Endothelial cell (in vitro differentiated cells): Measurements from ENCODE around the gene ULBP3. TPM values are rescaled to one million over a fixed set of nuclear protein-coding genes. Genes with fewer than 3 reads are reported as not detected.
"Not testable (repeated sequence)": the region's sequence is repeated elsewhere in the genome, so short reads cannot be mapped to it uniquely, and the experiment has no call there.

Experiments
- DNase-seq: peaks from one replicate; pipeline ENCODE4 v3.0.0; 2021; ENCODE audit warnings: low spot score
- H3K27ac Mint-ChIP-seq: one replicate; pipeline ENCODE4 v1.8.0; 2021; ENCODE audit warnings: mixed read lengths, inconsistent platforms; ENCODE audit not compliant: unreplicated experiment
- H3K27me3 Mint-ChIP-seq: one replicate; pipeline ENCODE4 v1.8.0; 2021; ENCODE audit warnings: mild to moderate bottlenecking, moderate library complexity, mixed read lengths, inconsistent platforms; ENCODE audit not compliant: unreplicated experiment
- H3K36me3 Mint-ChIP-seq: one replicate; pipeline ENCODE4 v1.8.0; 2021; ENCODE audit warnings: mild to moderate bottlenecking, low read depth, mixed read lengths, inconsistent platforms; ENCODE audit not compliant: unreplicated experiment
- H3K4me1 Mint-ChIP-seq: one replicate; pipeline ENCODE4 v1.8.0; 2021; ENCODE audit warnings: mild to moderate bottlenecking, mixed read lengths, inconsistent platforms; ENCODE audit not compliant: unreplicated experiment
- H3K4me3 Mint-ChIP-seq: one replicate; pipeline ENCODE4 v1.8.0; 2021; ENCODE audit warnings: mild to moderate bottlenecking, mixed read lengths, inconsistent platforms; ENCODE audit not compliant: unreplicated experiment
- H3K9me3 Mint-ChIP-seq: one replicate; pipeline ENCODE4 v1.8.0; 2021; ENCODE audit warnings: mixed read lengths, inconsistent platforms; ENCODE audit not compliant: unreplicated experiment
- total RNA-seq: library from RNA; stranded (reverse); fragmentation: NEBNext Ultra II Directional; extraction: Animal tissue kit (Norgen Biotek cat#: 25700); gene quantifications from one replicate; pipeline ENCODE4 v1.2.1, GENCODE V29; 2021; ENCODE audit not compliant: unreplicated experiment
- TF ChIP-seq, protein P1 (sequence below): fragments of 200-600 bp; sonication (generic); IDR thresholded peaks from one replicate; pipeline ENCODE4 v1.5.0; 2021; ENCODE audit warnings: antibody characterized with exemption; ENCODE audit not compliant: unreplicated experiment

Gene ULBP3
- total RNA-seq, 1 donor from 2014 or later = 16.0 TPM

DNA sequence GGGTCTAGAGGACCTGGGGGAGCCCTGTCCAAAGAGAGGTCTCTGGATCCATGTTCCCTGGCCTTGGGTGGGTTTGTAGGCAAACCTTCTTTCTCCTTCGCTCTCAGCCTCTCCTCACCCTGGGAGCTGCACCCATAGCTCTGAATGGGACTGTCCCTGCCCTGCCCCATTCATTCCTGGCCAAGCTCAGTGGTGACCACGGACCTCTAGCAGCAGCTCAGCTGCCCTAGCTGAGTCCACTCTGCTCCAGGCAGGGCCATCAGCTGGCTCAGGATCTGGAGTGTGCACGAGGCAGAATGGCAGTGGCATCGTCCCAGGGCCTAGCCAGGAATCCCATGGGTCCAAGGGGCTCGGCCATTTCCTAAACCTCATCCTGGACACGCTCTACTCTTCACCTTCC is 5.3 kb downstream of the ULBP3 start:
- TF ChIP-seq, protein P1, sequence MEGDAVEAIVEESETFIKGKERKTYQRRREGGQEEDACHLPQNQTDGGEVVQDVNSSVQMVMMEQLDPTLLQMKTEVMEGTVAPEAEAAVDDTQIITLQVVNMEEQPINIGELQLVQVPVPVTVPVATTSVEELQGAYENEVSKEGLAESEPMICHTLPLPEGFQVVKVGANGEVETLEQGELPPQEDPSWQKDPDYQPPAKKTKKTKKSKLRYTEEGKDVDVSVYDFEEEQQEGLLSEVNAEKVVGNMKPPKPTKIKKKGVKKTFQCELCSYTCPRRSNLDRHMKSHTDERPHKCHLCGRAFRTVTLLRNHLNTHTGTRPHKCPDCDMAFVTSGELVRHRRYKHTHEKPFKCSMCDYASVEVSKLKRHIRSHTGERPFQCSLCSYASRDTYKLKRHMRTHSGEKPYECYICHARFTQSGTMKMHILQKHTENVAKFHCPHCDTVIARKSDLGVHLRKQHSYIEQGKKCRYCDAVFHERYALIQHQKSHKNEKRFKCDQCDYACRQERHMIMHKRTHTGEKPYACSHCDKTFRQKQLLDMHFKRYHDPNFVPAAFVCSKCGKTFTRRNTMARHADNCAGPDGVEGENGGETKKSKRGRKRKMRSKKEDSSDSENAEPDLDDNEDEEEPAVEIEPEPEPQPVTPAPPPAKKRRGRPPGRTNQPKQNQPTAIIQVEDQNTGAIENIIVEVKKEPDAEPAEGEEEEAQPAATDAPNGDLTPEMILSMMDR = no peak
- no peak overlapping the region for H3K27ac Mint-ChIP-seq
- DNase-seq = no peak
- peaks cover 17% of the 10 kb centered on the region for H3K36me3 Mint-ChIP-seq
- H3K27me3 Mint-ChIP-seq = peaks cover 10% of the 10 kb centered on the region
- no peaks in the 10 kb centered on the region for H3K9me3 Mint-ChIP-seq
- H3K4me3 Mint-ChIP-seq = no peak overlapping the region
- H3K4me1 Mint-ChIP-seq = peaks cover 12% of the 10 kb centered on the region

DNA sequence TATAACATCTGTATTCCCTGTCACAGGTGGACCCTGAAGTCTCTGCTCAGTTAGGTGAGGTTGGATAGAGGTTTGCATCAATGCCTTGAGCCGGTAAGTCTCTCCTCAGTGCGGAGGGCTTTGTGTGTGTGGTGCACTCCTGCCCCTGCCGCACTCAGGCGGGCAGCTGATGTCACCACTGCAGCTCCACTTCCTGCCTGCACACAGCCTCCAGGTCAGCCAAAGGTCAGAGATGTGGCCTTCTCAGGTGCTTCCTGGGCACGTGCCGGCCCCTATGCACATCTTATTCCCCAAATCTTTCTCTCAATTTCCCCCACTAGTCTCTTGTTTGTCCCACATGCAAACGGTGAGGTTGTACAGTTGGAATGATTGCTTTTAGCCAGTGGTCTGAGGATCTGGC is 8.9 kb downstream of the ULBP3 start:
- H3K4me3 Mint-ChIP-seq, H3K9me3 Mint-ChIP-seq, DNase-seq, H3K36me3 Mint-ChIP-seq, H3K27ac Mint-ChIP-seq: not testable (repeated sequence)
- Mint-ChIP-seq H3K27me3 (peaks cover 15% of the 10 kb centered on the region), H3K4me1 (peaks cover 15% of the 10 kb centered on the region)

DNA sequence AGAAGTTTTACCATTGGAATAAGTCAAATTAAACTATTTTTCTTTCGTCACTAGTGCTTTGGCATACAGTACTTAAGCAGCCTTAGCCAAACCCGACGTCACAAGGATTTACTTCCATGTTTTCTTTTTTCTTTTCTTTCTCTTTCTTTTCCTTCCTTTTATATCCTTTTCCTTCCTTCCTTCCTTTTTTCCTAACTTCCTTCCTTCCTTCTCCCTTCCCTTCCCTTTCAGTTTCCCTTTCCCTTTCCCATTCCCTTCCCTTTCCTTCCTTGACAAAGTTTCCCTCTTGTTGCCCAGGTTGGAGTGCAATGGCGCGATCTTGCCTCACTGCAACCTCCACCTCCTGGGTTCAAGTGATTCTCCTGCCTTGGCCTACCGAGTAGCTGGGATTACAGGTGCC is 9.9 kb downstream of the ULBP3 start:
- Mint-ChIP-seq H3K9me3 (peaks cover 8% of the 10 kb centered on the region), H3K4me3 (no peak overlapping the region), H3K27ac (no peak overlapping the region), H3K4me1 (peaks cover 15% of the 10 kb centered on the region), H3K27me3 (peaks cover 21% of the 10 kb centered on the region), H3K36me3 (peaks cover 11% of the 10 kb centered on the region)
- TF ChIP-seq, protein P1 = no peak
- DNase-seq = no peak

DNA sequence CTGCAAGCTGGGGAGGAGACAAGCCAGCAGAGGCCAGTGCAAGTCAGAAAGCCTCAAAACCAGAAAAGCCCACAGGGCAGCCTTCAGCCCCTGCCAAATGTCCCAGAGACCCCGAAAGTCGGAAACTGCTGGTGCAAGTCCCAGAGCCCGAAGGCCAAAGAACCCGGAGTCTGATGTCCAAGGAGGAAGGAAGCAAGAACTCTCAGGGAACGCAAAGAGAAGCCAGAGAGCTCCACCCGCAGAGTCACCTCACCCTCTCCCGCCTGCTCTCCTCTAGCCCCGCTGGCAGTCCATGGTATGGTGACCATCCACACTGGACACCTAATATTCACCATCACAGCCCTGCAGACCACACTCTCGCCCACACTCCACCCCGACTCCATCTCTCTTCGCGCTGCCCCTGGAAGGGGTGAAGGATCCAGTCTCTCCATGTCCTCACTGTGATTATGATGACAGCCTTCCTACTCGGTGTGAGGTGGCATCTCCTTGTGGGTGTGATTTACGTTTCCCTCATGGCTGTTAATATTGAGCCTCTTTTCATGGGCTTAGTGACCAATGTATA is 10.6 kb downstream of the ULBP3 start:
- H3K9me3 Mint-ChIP-seq = peaks cover 11% of the 10 kb centered on the region
- no peak overlapping the region for H3K4me3 Mint-ChIP-seq
- H3K27me3 Mint-ChIP-seq = peaks cover 20% of the 10 kb centered on the region
- H3K4me1 Mint-ChIP-seq = peaks cover 15% of the 10 kb centered on the region
- peak overlapping the region; percentile 16 for H3K27ac Mint-ChIP-seq
- TF ChIP-seq, protein P1 = no peak
- DNase-seq = no peak
- H3K36me3 Mint-ChIP-seq = peaks cover 13% of the 10 kb centered on the region

DNA sequence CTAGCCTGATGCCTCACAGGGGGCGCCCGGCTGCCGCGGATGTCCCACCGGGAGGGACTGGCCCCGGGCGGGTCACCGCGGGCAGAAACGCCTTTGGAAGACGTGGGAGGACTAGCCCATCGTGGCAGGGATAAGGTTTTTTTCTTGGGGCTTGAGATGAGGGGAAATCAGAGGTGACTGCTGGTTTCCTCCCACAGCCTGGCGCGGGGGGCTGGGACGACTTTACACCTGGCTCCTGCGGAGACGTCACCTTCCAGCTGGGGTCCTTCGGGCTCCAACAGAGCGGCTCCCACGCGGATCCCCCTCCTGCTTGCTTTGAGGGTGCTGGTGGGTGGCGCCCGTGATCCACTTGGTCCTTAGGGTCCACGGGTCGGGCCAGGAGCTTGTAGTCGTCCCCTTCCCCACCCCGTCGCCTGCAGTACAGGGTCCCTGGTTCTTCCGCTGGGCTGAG is 11.4 kb downstream of the ULBP3 start:
- Mint-ChIP-seq H3K27ac (no peak overlapping the region), H3K4me1 (peaks cover 15% of the 10 kb centered on the region), H3K27me3 (peaks cover 20% of the 10 kb centered on the region), H3K4me3 (no peak overlapping the region), H3K9me3 (peaks cover 11% of the 10 kb centered on the region), H3K36me3 (peaks cover 13% of the 10 kb centered on the region)
- DNase-seq = no peak
- TF ChIP-seq, protein P1 = no peak
